Mesodermal cell (in vitro differentiated cells): Measurements from ENCODE around the gene VMAC.

Experiments
- H3K27ac ChIP-seq: 2 replicates; pipeline ENCODE4 v1.7.0; 2013; ENCODE audit warnings: mild to moderate bottlenecking, low read depth, low read length, moderate library complexity; ENCODE audit not compliant: severe bottlenecking
- H3K36me3 ChIP-seq: 2 replicates; pipeline ENCODE4 v1.7.1; 2013; ENCODE audit warnings: mild to moderate bottlenecking, low read length, moderate library complexity; ENCODE audit not compliant: control insufficient read depth, insufficient read depth
- H3K4me1 ChIP-seq: one replicate; pipeline ENCODE4 v1.7.1; 2013; ENCODE audit warnings: mild to moderate bottlenecking, low read length; ENCODE audit not compliant: insufficient read depth, control insufficient read depth, poor library complexity, severe bottlenecking
- H3K4me3 ChIP-seq: 2 replicates; pipeline ENCODE4 v1.7.0; 2013; ENCODE audit warnings: low read length, control low read depth, mild to moderate bottlenecking; ENCODE audit not compliant: insufficient read depth, poor library complexity, severe bottlenecking; ENCODE audit errors: extremely low read depth
- H3K9me3 ChIP-seq: 2 replicates; pipeline ENCODE4 v1.7.1; 2013; ENCODE audit warnings: mild to moderate bottlenecking, low read length, moderate library complexity; ENCODE audit not compliant: control insufficient read depth
- WGBS, 2 experiments: methylation state at CpG; one replicate each; pipeline ENCODE4 v1.1.5; 2013; ENCODE audit warnings: missing lambda C conversion rate in 2 of 2; ENCODE audit not compliant: insufficient coverage in 2 of 2; 5-methylcytosine and 5-hydroxymethylcytosine counted together

VMAC gene

GRCh38 chr19:5933391-5934068, 28.9 kb downstream of the VMAC start:
- WGBS, 2 experiments: 93 to 97% methylated on average over 15 to 17 of the region's 20 CpGs
- Histone ChIP-seq H3K4me1 (peaks cover 19% of the 10 kb centered on the region), H3K36me3 (peaks cover 83% of the 10 kb centered on the region), H3K4me3 (no peak overlapping the region), H3K9me3 (no peaks in the 10 kb centered on the region), H3K27ac (peak overlapping the region; percentile 10)

GRCh38 chr19:5934069-5934401, 29.4 kb downstream of the VMAC start:
- Histone ChIP-seq H3K36me3 (peaks cover 82% of the 10 kb centered on the region), H3K9me3 (no peaks in the 10 kb centered on the region), H3K4me3 (no peak overlapping the region), H3K4me1 (peaks cover 19% of the 10 kb centered on the region), H3K27ac (no peak overlapping the region)
- WGBS, 2 experiments: 87 to 100% methylated on average over 5 of the region's 5 CpGs

GRCh38 chr19:5934774-5935472, 30.3 kb downstream of the VMAC start:
- 93 to 95% methylated on average over 8 to 11 of the region's 16 CpGs for WGBS, 2 experiments
- Histone ChIP-seq H3K27ac (peak overlapping the region; percentile 59), H3K36me3 (peaks cover 82% of the 10 kb centered on the region), H3K4me1 (peaks cover 19% of the 10 kb centered on the region), H3K4me3 (no peak overlapping the region), H3K9me3 (no peaks in the 10 kb centered on the region)

GRCh38 chr19:5935473-5936291, 31.0 kb downstream of the VMAC start:
- Histone ChIP-seq H3K4me3 (no peak overlapping the region), H3K27ac (peak overlapping the region; percentile 59), H3K9me3 (no peaks in the 10 kb centered on the region), H3K36me3 (peaks cover 80% of the 10 kb centered on the region), H3K4me1 (peaks cover 19% of the 10 kb centered on the region)
- WGBS, 2 experiments: 93 to 95% methylated on average over 22 to 25 of the region's 25 CpGs

- H3K27ac ChIP-seq: no peak overlapping the region
Measured at GRCh38 chr19:5936292-5936592, 31.6 kb downstream of the VMAC start.

GRCh38 chr19:5937550-5937949, 32.9 kb downstream of the VMAC start:
- Histone ChIP-seq H3K27ac (no peak overlapping the region), H3K4me3 (no peak overlapping the region), H3K36me3 (peaks cover 74% of the 10 kb centered on the region), H3K9me3 (no peaks in the 10 kb centered on the region), H3K4me1 (peaks cover 19% of the 10 kb centered on the region)
- 86 to 88% methylated on average over 10 of the region's 10 CpGs for WGBS, 2 experiments

More at GRCh38 chr19:5936292-5936592, 31.6 kb downstream of the VMAC start:
- WGBS, 2 experiments: 96% methylated on average over 9 of the region's 9 CpGs
- Histone ChIP-seq H3K4me3 (no peak overlapping the region), H3K9me3 (no peaks in the 10 kb centered on the region), H3K36me3 (peaks cover 80% of the 10 kb centered on the region), H3K4me1 (peaks cover 19% of the 10 kb centered on the region)

- 93 to 98% methylated on average over 15 to 16 of the region's 21 CpGs for WGBS, 2 experiments
- H3K9me3 ChIP-seq: no peaks in the 10 kb centered on the region
- peaks cover 22% of the 10 kb centered on the region for H3K4me1 ChIP-seq
- no peak overlapping the region for H3K4me3 ChIP-seq
- H3K27ac ChIP-seq: no peak overlapping the region
- H3K36me3 ChIP-seq: peaks cover 68% of the 10 kb centered on the region
Measured at GRCh38 chr19:5940260-5941208, 35.9 kb downstream of the VMAC start.

- H3K27ac ChIP-seq: no peak overlapping the region
- WGBS, 2 experiments: 87 to 91% methylated on average over 11 of the region's 11 CpGs
- H3K4me1 ChIP-seq: peaks cover 17% of the 10 kb centered on the region
- no peak overlapping the region for H3K4me3 ChIP-seq
- no peaks in the 10 kb centered on the region for H3K9me3 ChIP-seq
- H3K36me3 ChIP-seq: peaks cover 69% of the 10 kb centered on the region
Measured at GRCh38 chr19:5941673-5942072, 37.0 kb downstream of the VMAC start.

- peaks cover 17% of the 10 kb centered on the region for H3K4me1 ChIP-seq
- WGBS, 2 experiments: 89 to 99% methylated on average over 8 of the region's 10 CpGs
- H3K4me3 ChIP-seq: no peak overlapping the region
- peaks cover 66% of the 10 kb centered on the region for H3K36me3 ChIP-seq
- no peaks in the 10 kb centered on the region for H3K9me3 ChIP-seq
- peak overlapping the region; percentile 74 for H3K27ac ChIP-seq
Measured at GRCh38 chr19:5943045-5943444, 38.4 kb downstream of the VMAC start.

GRCh38 chr19:5943623-5944022, 39.0 kb downstream of the VMAC start:
- no peak overlapping the region for H3K4me3 ChIP-seq
- peak overlapping the region; percentile 74 for H3K27ac ChIP-seq
- H3K4me1 ChIP-seq: peaks cover 17% of the 10 kb centered on the region
- WGBS, 2 experiments: 79 to 84% methylated on average over 10 of the region's 10 CpGs
- H3K36me3 ChIP-seq: peaks cover 62% of the 10 kb centered on the region
- no peaks in the 10 kb centered on the region for H3K9me3 ChIP-seq
